ENCODE results near the gene ENOX1.

DNA sequence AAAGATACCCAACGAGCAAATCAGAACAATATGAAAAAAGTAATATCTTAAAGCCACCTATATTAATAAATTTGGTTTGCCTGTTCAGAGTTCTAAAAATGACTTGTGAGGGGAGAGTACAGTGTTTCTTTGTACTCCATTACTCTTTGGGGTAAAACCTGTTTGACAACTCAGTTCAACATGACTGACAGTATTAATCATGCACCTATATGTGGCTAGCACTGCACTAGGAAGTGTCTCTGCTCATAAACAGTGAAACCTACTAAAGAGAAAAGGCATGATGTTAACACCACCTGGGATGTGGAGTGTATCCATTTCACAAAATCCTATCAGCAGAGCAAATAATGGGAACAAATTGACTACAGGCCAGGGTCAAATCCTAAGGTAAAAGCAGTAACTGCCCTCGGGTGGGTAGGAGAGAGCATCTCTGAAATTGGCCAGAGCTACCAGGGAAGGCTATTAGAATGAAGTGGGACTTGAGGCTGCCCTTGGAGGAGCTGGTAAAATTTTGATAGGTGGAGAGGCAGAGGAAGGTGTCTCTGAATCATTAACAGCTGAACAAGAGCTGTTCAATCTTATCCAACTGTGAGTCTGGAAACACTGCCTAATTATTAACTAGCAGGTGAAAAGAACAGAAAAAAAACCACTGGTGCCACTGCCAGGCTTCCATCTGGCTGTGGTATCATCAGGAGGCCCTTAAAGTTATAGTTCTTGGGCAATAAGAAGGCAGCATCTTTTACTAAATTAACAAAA, 398.3 kb downstream of the ENOX1 start:
- no peak for TF ChIP-seq CTCF (IDR thresholded peaks at IDR 0.05)
- TF ChIP-seq POLR2A (IDR thresholded peaks at IDR 0.05): no peak
- no peak for TF ChIP-seq EP300 (IDR thresholded peaks at IDR 0.05)
